ENCODE data around the gene XPO6.

Gene XPO6

GRCh38 chr16:28130099-28131088 is 81.4 kb downstream of the XPO6 start:
- H3K36me3 ChIP-seq (ENCODE audit: control insufficient read depth, insufficient read depth, low read length), result no peaks in the 10 kb centered on the region
- TF ChIP-seq, protein P1, sequence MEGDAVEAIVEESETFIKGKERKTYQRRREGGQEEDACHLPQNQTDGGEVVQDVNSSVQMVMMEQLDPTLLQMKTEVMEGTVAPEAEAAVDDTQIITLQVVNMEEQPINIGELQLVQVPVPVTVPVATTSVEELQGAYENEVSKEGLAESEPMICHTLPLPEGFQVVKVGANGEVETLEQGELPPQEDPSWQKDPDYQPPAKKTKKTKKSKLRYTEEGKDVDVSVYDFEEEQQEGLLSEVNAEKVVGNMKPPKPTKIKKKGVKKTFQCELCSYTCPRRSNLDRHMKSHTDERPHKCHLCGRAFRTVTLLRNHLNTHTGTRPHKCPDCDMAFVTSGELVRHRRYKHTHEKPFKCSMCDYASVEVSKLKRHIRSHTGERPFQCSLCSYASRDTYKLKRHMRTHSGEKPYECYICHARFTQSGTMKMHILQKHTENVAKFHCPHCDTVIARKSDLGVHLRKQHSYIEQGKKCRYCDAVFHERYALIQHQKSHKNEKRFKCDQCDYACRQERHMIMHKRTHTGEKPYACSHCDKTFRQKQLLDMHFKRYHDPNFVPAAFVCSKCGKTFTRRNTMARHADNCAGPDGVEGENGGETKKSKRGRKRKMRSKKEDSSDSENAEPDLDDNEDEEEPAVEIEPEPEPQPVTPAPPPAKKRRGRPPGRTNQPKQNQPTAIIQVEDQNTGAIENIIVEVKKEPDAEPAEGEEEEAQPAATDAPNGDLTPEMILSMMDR (IDR thresholded peaks at IDR 0.05), result no peak
- no peaks in the 10 kb centered on the region for H3K27me3 ChIP-seq (ENCODE audit: control insufficient read depth, insufficient read depth, low read length)

GRCh38 chr16:28126684-28127620 is 84.8 kb downstream of the XPO6 start:
- no peak overlapping the region for H3K9ac ChIP-seq
- no peak overlapping the region for H3K27ac ChIP-seq
- H2AFZ ChIP-seq, result no peak overlapping the region
- H3K79me2 ChIP-seq, result no peaks in the 10 kb centered on the region
- H3K4me2 ChIP-seq (ENCODE audit: low read length), result no peak overlapping the region
- H3K4me3 ChIP-seq (ENCODE audit: low read depth, low read length), result no peak overlapping the region
- no peaks in the 10 kb centered on the region for H3K27me3 ChIP-seq (ENCODE audit: control insufficient read depth, insufficient read depth, low read length)
- TF ChIP-seq, protein P1 (IDR thresholded peaks at IDR 0.05), result no peak
- H3K9me3 ChIP-seq (ENCODE audit: control insufficient read depth, low read length), result no peaks in the 10 kb centered on the region
- no peaks in the 10 kb centered on the region for H3K4me1 ChIP-seq
- H3K36me3 ChIP-seq (ENCODE audit: control insufficient read depth, insufficient read depth, low read length), result no peaks in the 10 kb centered on the region

More at GRCh38 chr16:28130099-28131088, 81.4 kb downstream of the XPO6 start:
- H3K79me2 ChIP-seq, result no peaks in the 10 kb centered on the region
- no peak overlapping the region for H3K4me2 ChIP-seq (ENCODE audit: low read length)
- no peaks in the 10 kb centered on the region for H3K9me3 ChIP-seq (ENCODE audit: control insufficient read depth, low read length)
- no peaks in the 10 kb centered on the region for H3K4me1 ChIP-seq
- peak overlapping the region; percentile 37 for H3K27ac ChIP-seq
- H3K9ac ChIP-seq, result no peak overlapping the region
- no peak overlapping the region for H3K4me3 ChIP-seq (ENCODE audit: low read depth, low read length)
- H2AFZ ChIP-seq, result no peak overlapping the region

DNA sequence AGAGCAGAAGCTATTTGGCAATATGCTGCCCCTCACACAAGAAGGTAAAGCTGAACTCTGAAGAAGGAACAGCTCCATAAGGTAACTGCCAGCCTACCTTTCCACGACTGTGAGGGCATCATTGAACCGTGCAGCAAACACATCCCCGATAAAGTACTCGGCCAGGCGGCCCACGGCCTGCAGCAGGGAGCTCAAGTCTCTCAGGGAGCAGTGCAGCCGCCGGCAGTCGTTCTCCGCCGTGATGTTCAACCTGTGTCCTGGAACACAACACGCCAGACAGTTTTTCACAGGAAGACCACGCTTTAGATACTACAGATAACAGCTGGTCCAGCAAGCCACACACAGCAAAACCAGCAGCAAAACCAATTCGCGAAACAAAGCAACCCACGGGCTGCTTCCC is 86.2 kb downstream of the XPO6 start:
- H3K9me3 ChIP-seq (ENCODE audit: control insufficient read depth, low read length), result no peaks in the 10 kb centered on the region
- no peaks in the 10 kb centered on the region for H3K4me1 ChIP-seq
- H2AFZ ChIP-seq, result no peak overlapping the region
- no peak overlapping the region for H3K4me3 ChIP-seq (ENCODE audit: low read depth, low read length)
- H3K27ac ChIP-seq, result no peak overlapping the region
- no peak overlapping the region for H3K4me2 ChIP-seq (ENCODE audit: low read length)
- no peaks in the 10 kb centered on the region for H3K27me3 ChIP-seq (ENCODE audit: control insufficient read depth, insufficient read depth, low read length)
- H3K36me3 ChIP-seq (ENCODE audit: control insufficient read depth, insufficient read depth, low read length), result no peaks in the 10 kb centered on the region
- H3K79me2 ChIP-seq, result no peaks in the 10 kb centered on the region
- H3K9ac ChIP-seq, result no peak overlapping the region
- TF ChIP-seq, protein P1 (IDR thresholded peaks at IDR 0.05), result no peak

- TF ChIP-seq, protein P1 (IDR thresholded peaks at IDR 0.05), result no peak
- no peak overlapping the region for H3K27ac ChIP-seq
- no peak overlapping the region for H3K4me3 ChIP-seq (ENCODE audit: low read depth, low read length)
- H2AFZ ChIP-seq, result no peak overlapping the region
- H3K36me3 ChIP-seq (ENCODE audit: control insufficient read depth, insufficient read depth, low read length), result no peaks in the 10 kb centered on the region
- no peaks in the 10 kb centered on the region for H3K27me3 ChIP-seq (ENCODE audit: control insufficient read depth, insufficient read depth, low read length)
- no peaks in the 10 kb centered on the region for H3K9me3 ChIP-seq (ENCODE audit: control insufficient read depth, low read length)
- no peak overlapping the region for H3K9ac ChIP-seq
- H3K4me2 ChIP-seq (ENCODE audit: low read length), result no peak overlapping the region
- H3K79me2 ChIP-seq, result no peaks in the 10 kb centered on the region
- no peaks in the 10 kb centered on the region for H3K4me1 ChIP-seq
Observed at GRCh38 chr16:28121527-28121926, 90.2 kb downstream of the XPO6 start.
